Measurements from ENCODE around the gene PTGS1.

Gene PTGS1

GRCh38 chr9:122334916-122335315 is 35.9 kb upstream of the PTGS1 start:
- H3K27me3 ChIP-seq (ENCODE audit: low read length), result no peaks in the 10 kb centered on the region
- no peak overlapping the region for H3K4me3 ChIP-seq (ENCODE audit: insufficient read depth, low read length, poor library complexity, severe bottlenecking)
- TF ChIP-seq, protein P1, sequence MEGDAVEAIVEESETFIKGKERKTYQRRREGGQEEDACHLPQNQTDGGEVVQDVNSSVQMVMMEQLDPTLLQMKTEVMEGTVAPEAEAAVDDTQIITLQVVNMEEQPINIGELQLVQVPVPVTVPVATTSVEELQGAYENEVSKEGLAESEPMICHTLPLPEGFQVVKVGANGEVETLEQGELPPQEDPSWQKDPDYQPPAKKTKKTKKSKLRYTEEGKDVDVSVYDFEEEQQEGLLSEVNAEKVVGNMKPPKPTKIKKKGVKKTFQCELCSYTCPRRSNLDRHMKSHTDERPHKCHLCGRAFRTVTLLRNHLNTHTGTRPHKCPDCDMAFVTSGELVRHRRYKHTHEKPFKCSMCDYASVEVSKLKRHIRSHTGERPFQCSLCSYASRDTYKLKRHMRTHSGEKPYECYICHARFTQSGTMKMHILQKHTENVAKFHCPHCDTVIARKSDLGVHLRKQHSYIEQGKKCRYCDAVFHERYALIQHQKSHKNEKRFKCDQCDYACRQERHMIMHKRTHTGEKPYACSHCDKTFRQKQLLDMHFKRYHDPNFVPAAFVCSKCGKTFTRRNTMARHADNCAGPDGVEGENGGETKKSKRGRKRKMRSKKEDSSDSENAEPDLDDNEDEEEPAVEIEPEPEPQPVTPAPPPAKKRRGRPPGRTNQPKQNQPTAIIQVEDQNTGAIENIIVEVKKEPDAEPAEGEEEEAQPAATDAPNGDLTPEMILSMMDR (IDR thresholded peaks at IDR 0.05; ENCODE audit: insufficient read depth, low read length, poor library complexity, severe bottlenecking), result no peak
- no peak for TF ChIP-seq EZH2phosphoT487 (conservative IDR thresholded peaks at IDR 0.05; ENCODE audit: low read length)
- H3K9me3 ChIP-seq (ENCODE audit: insufficient read depth, low read length), result no peaks in the 10 kb centered on the region
- H3K27ac ChIP-seq (ENCODE audit: low read depth, low read length), result no peak overlapping the region
- no peaks in the 10 kb centered on the region for H3K9me2 ChIP-seq (replicated peaks; ENCODE audit: insufficient read depth, low read length)
- H3K79me2 ChIP-seq (ENCODE audit: insufficient read depth, low read length), result no peaks in the 10 kb centered on the region
- H2AFZ ChIP-seq (ENCODE audit: low read depth, low read length, severe bottlenecking), result no peak overlapping the region
- no peaks in the 10 kb centered on the region for H3K36me3 ChIP-seq (ENCODE audit: low read length)
- H3F3A ChIP-seq (ENCODE audit: insufficient read depth), result no peaks in the 10 kb centered on the region
- no peak overlapping the region for H3K9ac ChIP-seq (ENCODE audit: low read length)
- H3K4me2 ChIP-seq (ENCODE audit: low read depth, low read length, poor library complexity, severe bottlenecking), result no peak overlapping the region
- no peaks in the 10 kb centered on the region for H4K20me1 ChIP-seq (ENCODE audit: low read depth, low read length)

GRCh38 chr9:122336189-122336588 is 34.6 kb upstream of the PTGS1 start:
- no peak overlapping the region for H2AFZ ChIP-seq (ENCODE audit: low read depth, low read length, severe bottlenecking)
- H3K9me2 ChIP-seq (replicated peaks; ENCODE audit: insufficient read depth, low read length), result no peaks in the 10 kb centered on the region
- H3K27me3 ChIP-seq (ENCODE audit: low read length), result no peaks in the 10 kb centered on the region
- no peak overlapping the region for H3K9ac ChIP-seq (ENCODE audit: low read length)
- H3K36me3 ChIP-seq (ENCODE audit: low read length), result no peaks in the 10 kb centered on the region
- H3F3A ChIP-seq (ENCODE audit: insufficient read depth), result no peaks in the 10 kb centered on the region
- H3K4me2 ChIP-seq (ENCODE audit: low read depth, low read length, poor library complexity, severe bottlenecking), result no peak overlapping the region
- no peak overlapping the region for H3K27ac ChIP-seq (ENCODE audit: low read depth, low read length)
- H4K20me1 ChIP-seq (ENCODE audit: low read depth, low read length), result no peaks in the 10 kb centered on the region
- H3K79me2 ChIP-seq (ENCODE audit: insufficient read depth, low read length), result no peaks in the 10 kb centered on the region
- H3K9me3 ChIP-seq (ENCODE audit: insufficient read depth, low read length), result no peaks in the 10 kb centered on the region
- no peak for TF ChIP-seq EZH2phosphoT487 (conservative IDR thresholded peaks at IDR 0.05; ENCODE audit: low read length)
- TF ChIP-seq, protein P1 (IDR thresholded peaks at IDR 0.05; ENCODE audit: insufficient read depth, low read length, poor library complexity, severe bottlenecking), result no peak
- H3K4me3 ChIP-seq (ENCODE audit: insufficient read depth, low read length, poor library complexity, severe bottlenecking), result no peak overlapping the region

GRCh38 chr9:122336866-122337555 is 33.8 kb upstream of the PTGS1 start:
- no peak overlapping the region for H3K4me2 ChIP-seq (ENCODE audit: low read depth, low read length, poor library complexity, severe bottlenecking)

More at GRCh38 chr9:122336866-122337555, 33.8 kb upstream of the PTGS1 start:
- no peaks in the 10 kb centered on the region for H3K9me3 ChIP-seq (ENCODE audit: insufficient read depth, low read length)
- H3K9me2 ChIP-seq (replicated peaks; ENCODE audit: insufficient read depth, low read length), result no peaks in the 10 kb centered on the region
- no peak for TF ChIP-seq EZH2phosphoT487 (conservative IDR thresholded peaks at IDR 0.05; ENCODE audit: low read length)
- TF ChIP-seq, protein P1 (IDR thresholded peaks at IDR 0.05; ENCODE audit: insufficient read depth, low read length, poor library complexity, severe bottlenecking), result no peak
- no peaks in the 10 kb centered on the region for H3K36me3 ChIP-seq (ENCODE audit: low read length)
- H3F3A ChIP-seq (ENCODE audit: insufficient read depth), result no peaks in the 10 kb centered on the region
- H3K27me3 ChIP-seq (ENCODE audit: low read length), result no peaks in the 10 kb centered on the region
- H3K9ac ChIP-seq (ENCODE audit: low read length), result no peak overlapping the region
- H3K79me2 ChIP-seq (ENCODE audit: insufficient read depth, low read length), result no peaks in the 10 kb centered on the region
- H3K4me3 ChIP-seq (ENCODE audit: insufficient read depth, low read length, poor library complexity, severe bottlenecking), result no peak overlapping the region
- H4K20me1 ChIP-seq (ENCODE audit: low read depth, low read length), result no peaks in the 10 kb centered on the region
- H2AFZ ChIP-seq (ENCODE audit: low read depth, low read length, severe bottlenecking), result no peak overlapping the region
- H3K27ac ChIP-seq (ENCODE audit: low read depth, low read length), result no peak overlapping the region

All from SU-DHL-6 (cell line).